HG03175 (cell line): Measurements from ENCODE around the gene NDUFAF3.

Source experiments
- ATAC-seq: cut with Tn5 transposase; IDR thresholded peaks from one replicate; pipeline ENCODE4 v1.9.1; 2021; ENCODE audit warnings: mild to moderate bottlenecking, moderate library complexity; ENCODE audit not compliant: unreplicated experiment

Gene NDUFAF3

DNA sequence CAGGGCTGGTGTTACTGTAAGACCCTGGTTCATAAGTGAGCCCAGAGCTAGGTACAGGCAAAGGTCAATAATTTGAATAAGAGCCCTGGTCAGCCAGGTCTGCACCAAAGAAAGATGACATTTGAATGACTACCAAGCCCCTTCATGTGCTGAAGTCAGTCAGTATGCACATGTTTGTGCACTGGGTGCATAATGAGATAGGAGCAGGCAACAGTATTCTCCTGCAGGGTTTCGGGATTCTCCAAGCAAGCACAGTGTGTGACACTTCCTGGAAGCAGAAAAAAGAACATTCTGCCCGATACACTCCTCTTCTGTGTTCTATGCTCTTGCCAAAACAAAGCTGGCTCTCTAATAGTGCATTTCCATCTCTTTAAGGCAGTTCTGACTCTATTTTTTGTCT lies 12.7 kb downstream of the NDUFAF3 start:
- no peak for ATAC-seq

- ATAC-seq: no peak
Observed at GRCh38 chr3:49035281-49035680, 13.4 kb downstream of the NDUFAF3 start.

GRCh38 chr3:49053543-49053942 lies 31.6 kb downstream of the NDUFAF3 start:
- no peak for ATAC-seq

GRCh38 chr3:49054344-49054862 lies 32.5 kb downstream of the NDUFAF3 start:
- ATAC-seq: no peak

DNA sequence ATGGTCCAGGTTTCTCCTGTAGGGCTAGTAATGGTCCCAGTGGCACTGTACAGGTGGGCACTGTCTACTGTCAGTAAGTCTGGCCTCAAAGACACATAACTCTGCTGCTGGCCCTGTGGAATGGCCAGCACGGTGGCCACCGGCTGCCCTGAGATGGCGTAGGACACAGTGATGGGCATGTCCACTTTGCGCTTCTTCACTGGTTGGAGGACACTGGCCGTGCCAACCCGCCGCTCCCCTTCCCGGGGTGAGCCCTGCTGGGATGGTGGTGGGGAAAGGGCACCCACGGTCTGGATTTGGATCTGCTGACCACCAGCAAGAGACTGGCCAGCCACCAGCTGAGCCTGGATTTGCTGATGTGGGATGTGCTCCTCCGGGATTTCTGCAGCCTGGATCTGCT lies 35.3 kb downstream of the NDUFAF3 start:
- no peak for ATAC-seq

DNA sequence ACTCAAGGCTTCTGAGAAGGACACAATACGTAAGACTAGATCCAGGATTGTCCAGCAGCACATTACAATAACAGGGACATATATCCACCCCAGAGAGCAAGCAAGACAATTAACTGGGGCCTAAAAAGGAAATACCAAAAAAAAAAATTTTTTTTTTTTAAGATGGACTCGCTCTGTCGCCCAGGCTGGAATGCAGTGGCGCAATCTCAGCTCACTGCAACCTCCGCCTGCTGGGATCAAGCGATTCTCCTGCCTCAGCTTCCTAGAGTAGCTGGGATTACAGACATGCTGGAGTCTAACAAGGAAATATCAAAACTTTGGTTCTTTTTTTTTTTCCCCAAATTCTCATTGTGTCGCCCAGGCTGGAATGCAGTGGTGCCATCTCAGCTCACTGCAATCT lies 36.1 kb downstream of the NDUFAF3 start:
- ATAC-seq: no peak
